ENCODE data around the gene CMIP.
A peak's percentile ranks its signal among the peaks of the same experiment; 100 is the strongest.

Gene CMIP

DNA sequence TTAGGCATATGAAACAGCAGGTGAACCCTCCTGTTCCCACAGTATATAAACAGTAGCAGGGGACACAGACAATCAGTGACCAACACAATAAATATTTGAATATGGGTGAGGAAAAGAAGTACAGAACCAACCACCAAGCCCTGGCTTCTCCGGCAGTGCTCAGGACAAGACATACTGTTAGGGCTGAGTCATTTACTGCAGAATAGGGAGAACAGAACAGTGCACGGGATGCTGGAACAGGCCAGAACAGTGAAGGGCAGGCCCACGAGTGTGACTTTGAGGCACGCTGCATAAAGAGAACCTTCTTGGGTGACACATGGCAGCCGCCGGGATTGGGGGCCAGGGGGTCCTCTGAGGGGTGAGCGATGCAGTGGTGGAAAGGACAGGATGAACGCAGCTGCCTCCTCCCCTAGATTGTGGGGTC is 160.4 kb downstream of the CMIP start:
- no peaks in the 10 kb centered on the region for H3K27me3 ChIP-seq (replicated peaks; ENCODE audit: control insufficient read depth, insufficient read depth, low read length)
- H3K4me3 ChIP-seq (replicated peaks; ENCODE audit: low read depth, low read length), result no peak overlapping the region
- H3K36me3 ChIP-seq (ENCODE audit: control insufficient read depth, insufficient read depth, low read length), result no peaks in the 10 kb centered on the region
- no peak for DNase-seq (ENCODE audit: extremely low read depth, insufficient read length)
- TF ChIP-seq, protein P1, sequence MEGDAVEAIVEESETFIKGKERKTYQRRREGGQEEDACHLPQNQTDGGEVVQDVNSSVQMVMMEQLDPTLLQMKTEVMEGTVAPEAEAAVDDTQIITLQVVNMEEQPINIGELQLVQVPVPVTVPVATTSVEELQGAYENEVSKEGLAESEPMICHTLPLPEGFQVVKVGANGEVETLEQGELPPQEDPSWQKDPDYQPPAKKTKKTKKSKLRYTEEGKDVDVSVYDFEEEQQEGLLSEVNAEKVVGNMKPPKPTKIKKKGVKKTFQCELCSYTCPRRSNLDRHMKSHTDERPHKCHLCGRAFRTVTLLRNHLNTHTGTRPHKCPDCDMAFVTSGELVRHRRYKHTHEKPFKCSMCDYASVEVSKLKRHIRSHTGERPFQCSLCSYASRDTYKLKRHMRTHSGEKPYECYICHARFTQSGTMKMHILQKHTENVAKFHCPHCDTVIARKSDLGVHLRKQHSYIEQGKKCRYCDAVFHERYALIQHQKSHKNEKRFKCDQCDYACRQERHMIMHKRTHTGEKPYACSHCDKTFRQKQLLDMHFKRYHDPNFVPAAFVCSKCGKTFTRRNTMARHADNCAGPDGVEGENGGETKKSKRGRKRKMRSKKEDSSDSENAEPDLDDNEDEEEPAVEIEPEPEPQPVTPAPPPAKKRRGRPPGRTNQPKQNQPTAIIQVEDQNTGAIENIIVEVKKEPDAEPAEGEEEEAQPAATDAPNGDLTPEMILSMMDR (IDR thresholded peaks at IDR 0.05; ENCODE audit: insufficient read depth, low read length, poor library complexity, severe bottlenecking), result no peak

DNA sequence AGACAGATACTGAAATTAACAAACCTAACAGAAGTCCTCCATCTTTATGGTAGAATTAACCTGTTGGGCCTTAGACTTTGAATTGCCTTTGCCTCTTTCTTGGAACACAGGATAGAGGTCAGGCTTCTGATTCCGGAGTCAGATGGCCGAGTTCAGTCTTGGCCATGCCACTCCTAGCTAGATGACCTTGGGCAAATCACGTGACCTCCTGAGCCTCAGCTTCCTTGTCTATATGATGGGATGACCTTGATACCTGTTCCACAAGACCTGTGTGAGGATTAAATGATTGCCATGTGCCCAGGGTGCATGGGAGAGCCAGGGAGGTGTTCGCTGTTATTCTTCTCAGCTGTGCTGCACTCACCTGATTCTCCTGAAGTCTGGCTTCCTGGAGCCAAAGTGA is 161.4 kb downstream of the CMIP start:
- no peak for DNase-seq (ENCODE audit: extremely low read depth, insufficient read length)
- H3K27me3 ChIP-seq (replicated peaks; ENCODE audit: control insufficient read depth, insufficient read depth, low read length), result no peaks in the 10 kb centered on the region
- TF ChIP-seq, protein P1 (IDR thresholded peaks at IDR 0.05; ENCODE audit: insufficient read depth, low read length, poor library complexity, severe bottlenecking), result no peak

DNA sequence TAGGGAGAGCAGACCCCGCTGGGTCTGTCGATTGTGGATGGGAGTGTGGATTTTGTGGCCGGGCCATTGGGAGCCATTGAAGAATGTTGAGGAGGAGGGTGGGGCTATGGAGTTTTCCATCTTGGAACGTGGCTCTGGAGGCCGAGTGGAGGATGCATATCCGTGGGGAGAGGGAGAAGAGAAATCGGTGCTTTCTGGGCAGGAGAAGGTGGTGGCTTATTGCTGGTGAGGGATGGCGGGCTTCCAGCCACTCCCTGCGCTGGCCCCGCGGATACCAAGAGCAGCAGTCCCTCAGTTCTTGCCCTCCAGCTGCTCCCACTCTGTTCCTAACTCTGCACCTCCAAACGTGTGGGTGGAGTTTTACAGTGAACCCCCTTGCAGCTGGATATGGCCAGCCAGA is 162.4 kb downstream of the CMIP start:
- no peak for DNase-seq (ENCODE audit: extremely low read depth, insufficient read length)
- no peaks in the 10 kb centered on the region; the same call in 1 of the 2 replicates for H3K36me3 ChIP-seq (ENCODE audit: control insufficient read depth, insufficient read depth, low read length)
- H3K27me3 ChIP-seq (replicated peaks; ENCODE audit: control insufficient read depth, insufficient read depth, low read length), result no peaks in the 10 kb centered on the region
- TF ChIP-seq, protein P1 (IDR thresholded peaks at IDR 0.05; ENCODE audit: insufficient read depth, low read length, poor library complexity, severe bottlenecking), result no peak
- no peak overlapping the region for H3K4me3 ChIP-seq (replicated peaks; ENCODE audit: low read depth, low read length)

More for the DNA sequence above, 161.4 kb downstream of the CMIP start:
- no peak overlapping the region for H3K4me3 ChIP-seq (replicated peaks; ENCODE audit: low read depth, low read length)
- no peaks in the 10 kb centered on the region; the same call in 1 of the 2 replicates for H3K36me3 ChIP-seq (ENCODE audit: control insufficient read depth, insufficient read depth, low read length)

DNA sequence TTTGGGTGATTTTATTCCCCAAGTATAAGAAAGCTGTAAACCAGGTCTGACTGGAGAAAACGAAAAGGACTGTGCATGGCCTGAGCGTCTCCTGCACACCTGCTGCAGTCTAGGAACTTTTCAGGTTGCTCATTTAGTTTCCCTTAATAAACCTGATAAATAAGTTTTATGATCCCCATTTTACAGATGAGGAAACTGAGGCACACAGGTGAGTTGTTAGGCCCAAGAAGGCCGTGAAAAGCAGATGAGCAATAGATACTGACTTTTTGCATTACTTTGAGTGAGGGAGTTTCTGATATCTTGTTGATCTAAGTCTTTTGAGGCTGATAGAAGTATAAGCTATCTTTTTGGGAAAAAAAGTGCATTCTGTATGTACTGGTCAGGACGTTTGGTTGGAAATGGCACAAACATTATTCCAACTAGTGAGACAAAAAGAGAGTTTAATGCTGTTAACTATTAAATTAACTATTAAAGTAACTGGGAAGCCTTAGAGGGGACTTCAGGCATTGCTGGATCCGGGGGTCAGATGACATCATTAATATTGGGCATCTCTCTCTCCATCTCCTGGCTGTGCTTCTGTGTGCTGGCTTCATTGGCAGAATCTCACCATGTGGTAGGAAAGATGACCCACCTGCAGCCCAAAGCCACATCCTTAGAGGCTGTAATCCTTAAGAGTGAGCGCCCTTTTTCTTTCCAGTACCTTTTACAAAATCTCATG is 163.4 kb downstream of the CMIP start:
- H3K27me3 ChIP-seq (replicated peaks; ENCODE audit: control insufficient read depth, insufficient read depth, low read length), result no peaks in the 10 kb centered on the region
- TF ChIP-seq, protein P1 (IDR thresholded peaks at IDR 0.05; ENCODE audit: insufficient read depth, low read length, poor library complexity, severe bottlenecking), result no peak
- DNase-seq (ENCODE audit: extremely low read depth, insufficient read length), result no peak

DNA sequence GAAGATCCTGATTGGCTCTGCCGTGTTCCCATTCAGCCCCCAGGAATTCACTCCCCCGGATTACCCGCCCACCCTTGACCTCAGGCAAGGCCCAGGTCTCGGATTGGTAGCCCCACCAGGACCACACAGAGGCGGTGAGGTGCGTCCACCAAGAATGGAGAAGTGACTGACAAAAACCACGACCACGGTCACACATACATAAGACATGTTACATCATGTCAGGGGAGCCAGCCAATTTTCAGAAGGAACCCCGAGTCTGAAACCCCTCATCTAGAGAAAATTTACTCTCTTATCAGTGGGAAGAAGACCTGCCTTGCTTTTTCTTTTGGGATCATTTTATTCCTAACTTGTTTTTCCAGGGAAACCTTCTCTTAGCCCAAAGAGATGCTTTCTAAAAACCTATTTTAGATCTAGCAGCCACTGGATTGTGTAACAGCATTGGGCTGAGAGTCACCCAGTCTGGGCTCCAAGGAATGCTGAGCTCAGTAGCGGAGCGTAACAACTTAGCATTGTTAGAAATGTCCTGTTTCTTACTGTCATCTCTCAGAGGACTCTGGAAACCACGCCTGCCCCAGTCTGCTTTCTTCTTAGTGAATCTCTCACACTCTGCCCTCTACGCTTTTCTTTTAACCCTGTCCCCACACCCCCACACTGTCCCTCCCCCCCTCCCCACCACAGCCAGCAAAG is 164.1 kb downstream of the CMIP start:
- H3K27me3 ChIP-seq (replicated peaks; ENCODE audit: control insufficient read depth, insufficient read depth, low read length), result no peaks in the 10 kb centered on the region
- peak; percentile 37 for DNase-seq (ENCODE audit: extremely low read depth, insufficient read length)
- H3K36me3 ChIP-seq (ENCODE audit: control insufficient read depth, insufficient read depth, low read length), result no peaks in the 10 kb centered on the region; the same call in 1 of the 2 replicates
- H3K4me3 ChIP-seq (replicated peaks; ENCODE audit: low read depth, low read length), result no peak overlapping the region
- TF ChIP-seq, protein P1 (IDR thresholded peaks at IDR 0.05; ENCODE audit: insufficient read depth, low read length, poor library complexity, severe bottlenecking), result no peak

More for the DNA sequence above, 163.4 kb downstream of the CMIP start:
- Histone ChIP-seq H3K4me3 (replicated peaks; ENCODE audit: low read depth, low read length) (no peak overlapping the region), H3K36me3 (ENCODE audit: control insufficient read depth, insufficient read depth, low read length) (no peaks in the 10 kb centered on the region; the same call in 1 of the 2 replicates)

Data from GM06990 (cell line).